Ovary (tissue), 3 donors: Measurements from ENCODE around the gene SHB.

ENCODE experiments used
- EP300 ChIP-seq: sonication (generic); formaldehyde crosslinking; IDR thresholded peaks from one replicate; pipeline ENCODE4 v1.6.1; 2017; ENCODE audit warnings: antibody characterized with exemption
- POLR2A ChIP-seq: fragments of 450-650 bp; IDR thresholded peaks from one replicate; pipeline ENCODE4 v1.6.1; 2017; ENCODE audit warnings: antibody characterized with exemption, mild to moderate bottlenecking, moderate library complexity
- TF ChIP-seq, protein P1 (sequence below), 3 donors: fragments of 450-650 bp in 2 of 3; fragments of 200-600 bp in 1 of 3; IDR thresholded peaks; one replicate each; pipeline versions ENCODE4 v1.5.1 to v1.8.0; 2016 to 2022; ENCODE audit warnings: antibody characterized with exemption in 3 of 3, mild to moderate bottlenecking in 1 of 3
- donor health status: DM: no; HTN: no; CAD: no.

DNA sequence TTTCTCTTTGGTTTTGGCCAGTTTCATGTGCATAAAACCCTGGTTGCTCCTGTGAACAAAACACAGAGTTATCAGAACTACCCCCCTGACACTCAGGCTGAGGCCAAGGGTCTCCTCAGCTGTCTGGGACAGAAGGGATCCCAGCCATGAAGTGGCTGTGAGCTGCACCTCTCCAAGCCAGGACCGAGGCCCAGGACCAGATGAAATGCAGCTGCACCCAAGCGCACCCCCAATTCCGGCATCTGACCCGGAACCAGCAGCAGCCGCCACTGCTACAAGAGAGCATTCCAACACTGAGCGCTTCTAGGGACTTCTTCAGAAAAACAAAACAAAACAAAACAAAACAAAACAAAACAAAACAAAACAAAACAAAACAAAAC, 149.1 kb downstream of the SHB start:
- TF ChIP-seq, protein P1, sequence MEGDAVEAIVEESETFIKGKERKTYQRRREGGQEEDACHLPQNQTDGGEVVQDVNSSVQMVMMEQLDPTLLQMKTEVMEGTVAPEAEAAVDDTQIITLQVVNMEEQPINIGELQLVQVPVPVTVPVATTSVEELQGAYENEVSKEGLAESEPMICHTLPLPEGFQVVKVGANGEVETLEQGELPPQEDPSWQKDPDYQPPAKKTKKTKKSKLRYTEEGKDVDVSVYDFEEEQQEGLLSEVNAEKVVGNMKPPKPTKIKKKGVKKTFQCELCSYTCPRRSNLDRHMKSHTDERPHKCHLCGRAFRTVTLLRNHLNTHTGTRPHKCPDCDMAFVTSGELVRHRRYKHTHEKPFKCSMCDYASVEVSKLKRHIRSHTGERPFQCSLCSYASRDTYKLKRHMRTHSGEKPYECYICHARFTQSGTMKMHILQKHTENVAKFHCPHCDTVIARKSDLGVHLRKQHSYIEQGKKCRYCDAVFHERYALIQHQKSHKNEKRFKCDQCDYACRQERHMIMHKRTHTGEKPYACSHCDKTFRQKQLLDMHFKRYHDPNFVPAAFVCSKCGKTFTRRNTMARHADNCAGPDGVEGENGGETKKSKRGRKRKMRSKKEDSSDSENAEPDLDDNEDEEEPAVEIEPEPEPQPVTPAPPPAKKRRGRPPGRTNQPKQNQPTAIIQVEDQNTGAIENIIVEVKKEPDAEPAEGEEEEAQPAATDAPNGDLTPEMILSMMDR (IDR thresholded peaks at IDR 0.05), result no peak
- TF ChIP-seq POLR2A (no peak), EP300 (no peak)
